ENCODE results near the gene HINFP.
"Not testable (repeated sequence)": the region's sequence is repeated elsewhere in the genome, so short reads cannot be mapped to it uniquely, and the experiment has no call there.

- TF ChIP-seq, protein P1, sequence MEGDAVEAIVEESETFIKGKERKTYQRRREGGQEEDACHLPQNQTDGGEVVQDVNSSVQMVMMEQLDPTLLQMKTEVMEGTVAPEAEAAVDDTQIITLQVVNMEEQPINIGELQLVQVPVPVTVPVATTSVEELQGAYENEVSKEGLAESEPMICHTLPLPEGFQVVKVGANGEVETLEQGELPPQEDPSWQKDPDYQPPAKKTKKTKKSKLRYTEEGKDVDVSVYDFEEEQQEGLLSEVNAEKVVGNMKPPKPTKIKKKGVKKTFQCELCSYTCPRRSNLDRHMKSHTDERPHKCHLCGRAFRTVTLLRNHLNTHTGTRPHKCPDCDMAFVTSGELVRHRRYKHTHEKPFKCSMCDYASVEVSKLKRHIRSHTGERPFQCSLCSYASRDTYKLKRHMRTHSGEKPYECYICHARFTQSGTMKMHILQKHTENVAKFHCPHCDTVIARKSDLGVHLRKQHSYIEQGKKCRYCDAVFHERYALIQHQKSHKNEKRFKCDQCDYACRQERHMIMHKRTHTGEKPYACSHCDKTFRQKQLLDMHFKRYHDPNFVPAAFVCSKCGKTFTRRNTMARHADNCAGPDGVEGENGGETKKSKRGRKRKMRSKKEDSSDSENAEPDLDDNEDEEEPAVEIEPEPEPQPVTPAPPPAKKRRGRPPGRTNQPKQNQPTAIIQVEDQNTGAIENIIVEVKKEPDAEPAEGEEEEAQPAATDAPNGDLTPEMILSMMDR (IDR thresholded peaks at IDR 0.05): not testable (repeated sequence)
- not testable (repeated sequence) for TF ChIP-seq POLR2A (IDR thresholded peaks at IDR 0.05)
These were observed 17.9 kb downstream of the HINFP start for GRCh38 chr11:119139276-119139675.
